ENCODE data around the gene ZNF345.

The ZNF345 gene

GRCh38 chr19:36851898-36852297, 1.2 kb downstream of the ZNF345 start:
- TF ChIP-seq JUND (IDR thresholded peaks at IDR 0.05; ENCODE audit: low read depth), result no peak
- no peak for DNase-seq (ENCODE audit: low read depth in 1 of 2, low spot score in 1 of 2)
- in situ Hi-C loops (cut with HindIII; ENCODE audit: low pct_unique_long_range_greater_than_20kb, low sequenced_read_pairs), result no loop called here

GRCh38 chr19:36876993-36877938, 26.6 kb downstream of the ZNF345 start:
- TF ChIP-seq JUND (IDR thresholded peaks at IDR 0.05; ENCODE audit: low read depth), result no peak
- in situ Hi-C loops (cut with HindIII; ENCODE audit: low pct_unique_long_range_greater_than_20kb, low sequenced_read_pairs), result no loop called here
- DNase-seq (ENCODE audit: low read depth in 1 of 2, low spot score in 1 of 2), result no peak

- in situ Hi-C loops (cut with HindIII; ENCODE audit: low pct_unique_long_range_greater_than_20kb, low sequenced_read_pairs), result no loop called here
- DNase-seq (ENCODE audit: low read depth in 1 of 2, low spot score in 1 of 2), result no peak
- no peak for TF ChIP-seq JUND (IDR thresholded peaks at IDR 0.05; ENCODE audit: low read depth)
Measured at GRCh38 chr19:36891768-36892357, 41.2 kb downstream of the ZNF345 start.

GRCh38 chr19:36894849-36895383, 44.2 kb downstream of the ZNF345 start:
- in situ Hi-C loops (cut with HindIII; ENCODE audit: low pct_unique_long_range_greater_than_20kb, low sequenced_read_pairs), result no loop called here

GRCh38 chr19:36898422-36898821, 47.7 kb downstream of the ZNF345 start:
- DNase-seq (ENCODE audit: low read depth in 1 of 2, low spot score in 1 of 2), result no peak
- TF ChIP-seq JUND (IDR thresholded peaks at IDR 0.05; ENCODE audit: low read depth), result no peak

More at GRCh38 chr19:36894849-36895383, 44.2 kb downstream of the ZNF345 start:
- no peak for TF ChIP-seq JUND (IDR thresholded peaks at IDR 0.05; ENCODE audit: low read depth)
- DNase-seq (ENCODE audit: low read depth in 1 of 2, low spot score in 1 of 2), result no peak

GRCh38 chr19:36915992-36916830, 65.5 kb downstream of the ZNF345 start, which contains the start of the genes ZNF568 and ZNF829:
Gene ZNF568, plus strand, starts transcription at chr19:36916332. Its CDS starts 6,439 bp downstream, at chr19:36922771.
Gene ZNF829, minus strand, starts transcription at chr19:36916291. Its CDS starts 1,124 bp downstream, at chr19:36915167.
- no peak for TF ChIP-seq JUND (IDR thresholded peaks at IDR 0.05; ENCODE audit: low read depth)
- DNase-seq (ENCODE audit: low read depth in 1 of 2, low spot score in 1 of 2), result peak; percentile 50 to 93
- in situ Hi-C loops (cut with HindIII; ENCODE audit: low pct_unique_long_range_greater_than_20kb, low sequenced_read_pairs), result no loop called here

More at GRCh38 chr19:36898422-36898821, 47.7 kb downstream of the ZNF345 start:
- in situ Hi-C loops (cut with HindIII; ENCODE audit: low pct_unique_long_range_greater_than_20kb, low sequenced_read_pairs), result no loop called here

GRCh38 chr19:36916991-36917390, 66.3 kb downstream of the ZNF345 start:
- in situ Hi-C loops (cut with HindIII; ENCODE audit: low pct_unique_long_range_greater_than_20kb, low sequenced_read_pairs), result no loop called here
- no peak for TF ChIP-seq JUND (IDR thresholded peaks at IDR 0.05; ENCODE audit: low read depth)
- peak in 1 of 2 experiments; percentile 6 for DNase-seq (ENCODE audit: low read depth in 1 of 2, low spot score in 1 of 2)

GRCh38 chr19:36918090-36918489, 67.4 kb downstream of the ZNF345 start:
- in situ Hi-C loops (cut with HindIII; ENCODE audit: low pct_unique_long_range_greater_than_20kb, low sequenced_read_pairs), result no loop called here

More at GRCh38 chr19:36918090-36918489, 67.4 kb downstream of the ZNF345 start:
- no peak for TF ChIP-seq JUND (IDR thresholded peaks at IDR 0.05; ENCODE audit: low read depth)
- DNase-seq (ENCODE audit: low read depth in 1 of 2, low spot score in 1 of 2), result no peak
